22Rv1 (cell line): ENCODE data around the gene ABCD1.
"Not testable (repeated sequence)": the region's sequence is repeated elsewhere in the genome, so short reads cannot be mapped to it uniquely, and the experiment has no call there.

Experiments
- ZFX ChIP-seq: fragments of 450-650 bp; IDR thresholded peaks from 2 replicates; pipeline ENCODE4 v1.6.1; 2017; ENCODE audit warnings: antibody characterized with exemption, borderline replicate concordance
- TF ChIP-seq, protein P1 (sequence below): fragments of 450-650 bp; IDR thresholded peaks from 2 replicates; pipeline ENCODE4 v1.5.1; 2017; ENCODE audit warnings: mild to moderate bottlenecking

GRCh38 chrX:153696986-153697722 lies 27.5 kb upstream of the ABCD1 start:
- TF ChIP-seq, protein P1, sequence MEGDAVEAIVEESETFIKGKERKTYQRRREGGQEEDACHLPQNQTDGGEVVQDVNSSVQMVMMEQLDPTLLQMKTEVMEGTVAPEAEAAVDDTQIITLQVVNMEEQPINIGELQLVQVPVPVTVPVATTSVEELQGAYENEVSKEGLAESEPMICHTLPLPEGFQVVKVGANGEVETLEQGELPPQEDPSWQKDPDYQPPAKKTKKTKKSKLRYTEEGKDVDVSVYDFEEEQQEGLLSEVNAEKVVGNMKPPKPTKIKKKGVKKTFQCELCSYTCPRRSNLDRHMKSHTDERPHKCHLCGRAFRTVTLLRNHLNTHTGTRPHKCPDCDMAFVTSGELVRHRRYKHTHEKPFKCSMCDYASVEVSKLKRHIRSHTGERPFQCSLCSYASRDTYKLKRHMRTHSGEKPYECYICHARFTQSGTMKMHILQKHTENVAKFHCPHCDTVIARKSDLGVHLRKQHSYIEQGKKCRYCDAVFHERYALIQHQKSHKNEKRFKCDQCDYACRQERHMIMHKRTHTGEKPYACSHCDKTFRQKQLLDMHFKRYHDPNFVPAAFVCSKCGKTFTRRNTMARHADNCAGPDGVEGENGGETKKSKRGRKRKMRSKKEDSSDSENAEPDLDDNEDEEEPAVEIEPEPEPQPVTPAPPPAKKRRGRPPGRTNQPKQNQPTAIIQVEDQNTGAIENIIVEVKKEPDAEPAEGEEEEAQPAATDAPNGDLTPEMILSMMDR, result not testable (repeated sequence)
- not testable (repeated sequence) for TF ChIP-seq ZFX
